Activated CD4-positive, alpha-beta T cell treated with anti-CD3 and anti-CD28 coated beads for 36 hours (primary cell): ENCODE results near the gene BORCS5. TPM values are rescaled to one million over a fixed set of nuclear protein-coding genes. Genes with fewer than 3 reads are reported as not detected.

Experiments used
- ATAC-seq: fragments of 200-7000 bp; cut with Tn5 transposase; one replicate; pipeline ENCODE4 v1.10.0; 2021; ENCODE audit warnings: mild to moderate bottlenecking, moderate library complexity
- CTCF ChIA-PET: fragments of 350-600 bp; sonication (Branson Sonifier 250); formaldehyde crosslinking; loops from one replicate; lab custom pipeline; 2021; ENCODE audit warnings: antibody characterized with exemption; lab: Charles Lee
- POLR2A ChIA-PET: fragments of 350-600 bp; sonication (Branson Sonifier 250); formaldehyde crosslinking; loops from one replicate; lab custom pipeline; 2021; ENCODE audit warnings: antibody characterized with exemption, inconsistent platforms; lab: Charles Lee
- DNase-seq: peaks from one replicate; pipeline ENCODE4 v3.0.0-alpha.2; 2020
- H3K27ac Mint-ChIP-seq: one replicate; pipeline ENCODE4 v1.8.0; 2021; ENCODE audit warnings: mixed read lengths
- H3K27me3 Mint-ChIP-seq: one replicate; pipeline ENCODE4 v1.8.0; 2021; ENCODE audit warnings: mixed read lengths
- H3K36me3 Mint-ChIP-seq: one replicate; pipeline ENCODE4 v1.8.0; 2021; ENCODE audit warnings: low read depth, mixed read lengths
- H3K4me1 Mint-ChIP-seq: one replicate; pipeline ENCODE4 v1.8.0; 2021; ENCODE audit warnings: mixed read lengths
- H3K4me3 Mint-ChIP-seq: one replicate; pipeline ENCODE4 v1.8.0; 2021; ENCODE audit warnings: mild to moderate bottlenecking, moderate library complexity, mixed read lengths
- H3K9me3 Mint-ChIP-seq: one replicate; pipeline ENCODE4 v1.8.0; 2021; ENCODE audit warnings: low read depth, mixed read lengths
- intact Hi-C, 2 experiments: fragments of 100-400 bp; cut with DNase I in 1 of 2; cut with micrococcal nuclease in 1 of 2; formaldehyde crosslinking; loops; one replicate each; pipeline versions ENCODE4 v1.14.2 to v1.15.1; 2022 to 2024; cut with DNase I, micrococcal nuclease
- total RNA-seq, 2 experiments: library from RNA; stranded (reverse); gene quantifications; one replicate each; pipeline ENCODE4 v1.2.3, GENCODE V29; 2021

The BORCS5 gene
- total RNA-seq, 2 experiments from 2014 or later: 41.8 to 45.0 TPM

GRCh38 chr12:12432364-12432763, 75.5 kb downstream of the BORCS5 start:
- peaks cover 54% of the 10 kb centered on the region for H3K4me1 Mint-ChIP-seq
- POLR2A ChIA-PET: no interaction called here
- H3K4me3 Mint-ChIP-seq: no peak overlapping the region
- intact Hi-C loops: loop anchor here in 1 of 2 experiments (10.0 kb wide), 1 partner anchor 48 kb away; no protein-coding TSS in a partner anchor
- peaks cover 28% of the 10 kb centered on the region for H3K36me3 Mint-ChIP-seq
- CTCF ChIA-PET: interaction anchor here (0.8 kb wide), 1 partner anchor 33 kb away, joined by 3 read pairs; no protein-coding TSS in a partner anchor
- no peak for ATAC-seq
- H3K9me3 Mint-ChIP-seq: peaks cover 6% of the 10 kb centered on the region
- no peaks in the 10 kb centered on the region for H3K27me3 Mint-ChIP-seq
- peak overlapping the region; percentile 33 for H3K27ac Mint-ChIP-seq
- no peak for DNase-seq

GRCh38 chr12:12433203-12433731, 76.4 kb downstream of the BORCS5 start:
- H3K27me3 Mint-ChIP-seq: no peaks in the 10 kb centered on the region
- intact Hi-C loops: loop anchor here in 1 of 2 experiments (10.0 kb wide), 1 partner anchor 48 kb away; no protein-coding TSS in a partner anchor
- ChIA-PET POLR2A (interaction anchor here (0.9 kb wide), 1 partner anchor 28 kb away, joined by 3 read pairs; no protein-coding TSS in a partner anchor), CTCF (interaction anchor here (0.6 to 0.8 kb wide), 2 partner anchors 32 to 221 kb away, joined by 3 read pairs; no protein-coding TSS in a partner anchor)
- DNase-seq (no peak), ATAC-seq (no peak)
- peak overlapping the region; percentile 24 for H3K27ac Mint-ChIP-seq
- no peak overlapping the region for H3K4me3 Mint-ChIP-seq
- H3K9me3 Mint-ChIP-seq: peaks cover 7% of the 10 kb centered on the region
- H3K36me3 Mint-ChIP-seq: peaks cover 36% of the 10 kb centered on the region
- H3K4me1 Mint-ChIP-seq: peaks cover 49% of the 10 kb centered on the region

GRCh38 chr12:12436831-12437345, 80.0 kb downstream of the BORCS5 start:
- Mint-ChIP-seq H3K4me1 (peaks cover 58% of the 10 kb centered on the region), H3K27ac (peak overlapping the region; percentile 22), H3K36me3 (peaks cover 43% of the 10 kb centered on the region), H3K27me3 (no peaks in the 10 kb centered on the region), H3K4me3 (no peak overlapping the region), H3K9me3 (peaks cover 7% of the 10 kb centered on the region)
- CTCF ChIA-PET: interaction anchor here (0.6 to 1.3 kb wide), 2 partner anchors 9 to 13 kb away, joined by 3 read pairs; no protein-coding TSS in a partner anchor
- intact Hi-C loops: loop anchor here in 1 of 2 experiments (10.0 kb wide), 1 partner anchor 52 kb away; no protein-coding TSS in a partner anchor
- DNase-seq (no peak), ATAC-seq (no peak)
- POLR2A ChIA-PET: interaction anchor here (0.6 kb wide), 1 partner anchor 45 kb away, joined by 3 read pairs; no protein-coding TSS in a partner anchor

GRCh38 chr12:12439636-12440035, 82.8 kb downstream of the BORCS5 start:
- H3K27me3 Mint-ChIP-seq: no peaks in the 10 kb centered on the region
- peak overlapping the region; percentile 98 for H3K27ac Mint-ChIP-seq
- CTCF ChIA-PET: interaction anchor here (0.7 to 2.7 kb wide), 3 partner anchors 26 to 93 kb away, joined by 3 to 8 read pairs (median 6); no protein-coding TSS in a partner anchor
- H3K4me3 Mint-ChIP-seq: no peak overlapping the region
- peaks cover 37% of the 10 kb centered on the region for H3K36me3 Mint-ChIP-seq
- peaks cover 7% of the 10 kb centered on the region for H3K9me3 Mint-ChIP-seq
- intact Hi-C loops: loop anchor here (1.0 to 10.0 kb wide), 4 partner anchors 36 to 123 kb away; partner anchors contain the start of gene DUSP16 (in 1 of the 2)
- H3K4me1 Mint-ChIP-seq: peaks cover 68% of the 10 kb centered on the region
- POLR2A ChIA-PET: no interaction called here
- peak; percentile 85 for ATAC-seq
- peak; percentile 84 for DNase-seq

GRCh38 chr12:12440784-12441428, 84.0 kb downstream of the BORCS5 start:
- ChIA-PET POLR2A (interaction anchor here (0.6 to 1.8 kb wide), 5 partner anchors 21 to 123 kb away, joined by 4 to 15 read pairs (median 6); no protein-coding TSS in a partner anchor), CTCF (interaction anchor here (0.5 to 2.7 kb wide), 6 partner anchors 16 to 431 kb away, joined by 3 to 8 read pairs (median 3); no protein-coding TSS in a partner anchor)
- Mint-ChIP-seq H3K9me3 (peaks cover 7% of the 10 kb centered on the region), H3K36me3 (peaks cover 34% of the 10 kb centered on the region), H3K27ac (peak overlapping the region; percentile 98), H3K27me3 (no peaks in the 10 kb centered on the region), H3K4me1 (peaks cover 72% of the 10 kb centered on the region), H3K4me3 (peak overlapping the region; percentile 46)
- no peak for ATAC-seq
- no peak for DNase-seq
- intact Hi-C loops: loop anchor here (1.0 to 5.0 kb wide), 3 partner anchors 66 to 256 kb away; partner anchors contain the start of gene DUSP16 (in 1 of the 2)

- ATAC-seq (no peak), DNase-seq (no peak)
- CTCF ChIA-PET: interaction anchor here (0.5 to 2.7 kb wide), 10 partner anchors 14 to 432 kb away, joined by 3 to 8 read pairs (median 4); partner anchors contain the start of gene DUSP16
- POLR2A ChIA-PET: interaction anchor here (0.6 to 1.8 kb wide), 15 partner anchors 10 to 284 kb away, joined by 3 to 15 read pairs (median 6); no protein-coding TSS in a partner anchor
- intact Hi-C loops: loop anchor here (1.0 to 5.0 kb wide), 3 partner anchors 66 to 256 kb away; partner anchors contain the start of gene DUSP16 (in 1 of the 2)
- peak overlapping the region; percentile 98 for H3K27ac Mint-ChIP-seq
- H3K4me1 Mint-ChIP-seq: peaks cover 74% of the 10 kb centered on the region
- H3K27me3 Mint-ChIP-seq: no peaks in the 10 kb centered on the region
- H3K4me3 Mint-ChIP-seq: peak overlapping the region; percentile 46
- peaks cover 7% of the 10 kb centered on the region for H3K9me3 Mint-ChIP-seq
- peaks cover 29% of the 10 kb centered on the region for H3K36me3 Mint-ChIP-seq
Observed at GRCh38 chr12:12441429-12441807, 84.5 kb downstream of the BORCS5 start.

GRCh38 chr12:12441843-12442461, 85.1 kb downstream of the BORCS5 start:
- peak overlapping the region; percentile 46 for H3K4me3 Mint-ChIP-seq
- peaks cover 5% of the 10 kb centered on the region for H3K9me3 Mint-ChIP-seq
- H3K27ac Mint-ChIP-seq: peak overlapping the region; percentile 98
- peak; percentile 74 for ATAC-seq
- POLR2A ChIA-PET: interaction anchor here (0.5 to 1.8 kb wide), 17 partner anchors 11 to 284 kb away, joined by 3 to 15 read pairs (median 5); no protein-coding TSS in a partner anchor
- peak; percentile 70 for DNase-seq
- H3K4me1 Mint-ChIP-seq: peaks cover 79% of the 10 kb centered on the region
- intact Hi-C loops: loop anchor here (1.0 to 5.0 kb wide), 7 partner anchors 14 to 255 kb away; partner anchors contain the start of gene DUSP16 (in 2 of the 2)
- no peaks in the 10 kb centered on the region for H3K27me3 Mint-ChIP-seq
- CTCF ChIA-PET: interaction anchor here (0.5 to 2.7 kb wide), 12 partner anchors 13 to 432 kb away, joined by 3 to 8 read pairs (median 5); partner anchors contain the start of gene DUSP16
- H3K36me3 Mint-ChIP-seq: peaks cover 23% of the 10 kb centered on the region

GRCh38 chr12:12442548-12443071, 85.7 kb downstream of the BORCS5 start:
- peaks cover 81% of the 10 kb centered on the region for H3K4me1 Mint-ChIP-seq
- no peaks in the 10 kb centered on the region for H3K9me3 Mint-ChIP-seq
- DNase-seq: no peak
- peak overlapping the region; percentile 98 for H3K27ac Mint-ChIP-seq
- POLR2A ChIA-PET: interaction anchor here (0.5 to 1.8 kb wide), 11 partner anchors 12 to 283 kb away, joined by 3 to 15 read pairs (median 5); no protein-coding TSS in a partner anchor
- H3K4me3 Mint-ChIP-seq: peak overlapping the region; percentile 46
- H3K27me3 Mint-ChIP-seq: no peaks in the 10 kb centered on the region
- intact Hi-C loops: loop anchor here (1.0 to 5.0 kb wide), 6 partner anchors 14 to 120 kb away; partner anchors contain the start of gene DUSP16 (in 2 of the 2)
- peaks cover 17% of the 10 kb centered on the region for H3K36me3 Mint-ChIP-seq
- CTCF ChIA-PET: interaction anchor here (1.0 to 2.7 kb wide), 6 partner anchors 14 to 67 kb away, joined by 3 to 8 read pairs (median 5); no protein-coding TSS in a partner anchor
- peak; percentile 16 for ATAC-seq

GRCh38 chr12:12443431-12443878, 86.6 kb downstream of the BORCS5 start:
- H3K27ac Mint-ChIP-seq: peak overlapping the region; percentile 56
- peaks cover 77% of the 10 kb centered on the region for H3K4me1 Mint-ChIP-seq
- DNase-seq (no peak), ATAC-seq (no peak)
- no peak overlapping the region for H3K4me3 Mint-ChIP-seq
- intact Hi-C loops: loop anchor here (2.0 to 5.0 kb wide), 3 partner anchors 64 to 119 kb away; partner anchors contain the start of gene DUSP16 (in 2 of the 2)
- H3K9me3 Mint-ChIP-seq: no peaks in the 10 kb centered on the region
- ChIA-PET POLR2A (interaction anchor here (0.6 to 0.8 kb wide), 2 partner anchors 31 to 59 kb away, joined by 4 to 8 read pairs; no protein-coding TSS in a partner anchor), CTCF (interaction anchor here (0.5 to 1.7 kb wide), 3 partner anchors 12 to 109 kb away, joined by 3 to 5 read pairs (median 3); no protein-coding TSS in a partner anchor)
- no peaks in the 10 kb centered on the region for H3K27me3 Mint-ChIP-seq
- peaks cover 12% of the 10 kb centered on the region for H3K36me3 Mint-ChIP-seq
